Mucosa of stomach (tissue), 1 donor: ENCODE data around the gene LMF1.

Source experiments
- H3K27me3 ChIP-seq: one replicate; pipeline ENCODE4 v1.7.0; 2013; ENCODE audit warnings: mild to moderate bottlenecking, low read length; ENCODE audit not compliant: control insufficient read depth, insufficient read depth
- H3K36me3 ChIP-seq: one replicate; pipeline ENCODE4 v1.7.0; 2013; ENCODE audit warnings: low read length; ENCODE audit not compliant: control insufficient read depth, insufficient read depth
- H3K4me1 ChIP-seq: one replicate; pipeline ENCODE4 v1.7.0; 2013; ENCODE audit warnings: mild to moderate bottlenecking, low read length; ENCODE audit not compliant: control insufficient read depth, insufficient read depth
- H3K4me3 ChIP-seq: one replicate; pipeline ENCODE4 v1.7.0; 2013; ENCODE audit warnings: low read length
- H3K9ac ChIP-seq: one replicate; pipeline ENCODE4 v1.7.0; 2013; ENCODE audit warnings: mild to moderate bottlenecking, low read length, moderate library complexity
- H3K9me3 ChIP-seq: one replicate; pipeline ENCODE4 v1.7.0; 2013; ENCODE audit warnings: mild to moderate bottlenecking, low read length, moderate library complexity; ENCODE audit not compliant: control insufficient read depth
- donor health status: Pancreatic carcinoma.

LMF1 gene

DNA sequence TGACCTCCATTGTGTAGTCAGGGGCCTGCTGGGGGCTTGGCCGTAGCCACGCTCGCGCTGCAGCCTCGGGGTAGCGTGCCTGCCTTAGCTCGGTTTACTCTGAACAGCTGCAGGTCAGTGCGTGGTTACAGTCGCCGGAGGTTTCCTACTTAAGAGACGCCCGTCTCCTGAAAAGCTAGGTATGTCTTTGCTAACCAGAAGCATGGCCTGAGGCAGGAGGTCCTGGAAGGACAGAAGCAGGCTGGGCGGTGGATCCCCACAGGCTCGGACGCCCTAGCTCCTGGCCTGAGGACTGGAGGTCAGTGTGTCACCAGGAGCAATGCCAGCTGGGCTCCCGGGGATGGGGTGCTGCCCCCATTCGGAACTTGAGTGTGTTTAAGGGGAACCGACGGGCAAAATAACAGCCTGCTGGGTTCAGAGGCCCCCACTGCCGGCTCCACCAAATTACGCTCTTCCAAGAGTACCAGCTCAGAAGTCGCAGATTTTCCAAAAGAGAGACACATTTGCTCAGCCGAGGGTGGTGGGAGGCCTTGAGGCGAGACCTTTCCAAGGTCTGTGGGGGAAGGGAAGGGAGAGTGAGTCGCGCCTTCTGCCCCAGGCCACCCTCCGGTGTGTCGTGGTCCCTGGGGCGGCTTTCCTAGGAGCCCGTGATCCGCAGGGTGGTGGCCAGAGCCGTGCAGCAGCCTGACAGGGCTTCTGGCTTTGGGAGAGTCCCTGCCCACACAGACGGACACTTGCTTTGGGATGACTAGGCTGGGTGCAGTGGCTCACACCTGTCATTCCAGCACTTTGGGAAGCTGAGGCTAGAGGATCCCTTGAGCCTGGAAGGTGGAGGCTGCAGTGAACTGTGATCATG is 166.4 kb downstream of the LMF1 start:
- Histone ChIP-seq H3K9ac (no peak overlapping the region), H3K36me3 (no peaks in the 10 kb centered on the region), H3K27me3 (peaks cover 54% of the 10 kb centered on the region), H3K4me3 (no peak overlapping the region), H3K4me1 (peaks cover 10% of the 10 kb centered on the region), H3K9me3 (no peaks in the 10 kb centered on the region)

GRCh38 chr16:803754-804080 is 167.1 kb downstream of the LMF1 start:
- H3K9ac ChIP-seq = no peak overlapping the region
- H3K4me1 ChIP-seq = peaks cover 9% of the 10 kb centered on the region
- H3K27me3 ChIP-seq = peaks cover 61% of the 10 kb centered on the region
- H3K4me3 ChIP-seq = no peak overlapping the region
- H3K9me3 ChIP-seq = no peaks in the 10 kb centered on the region
- H3K36me3 ChIP-seq = no peaks in the 10 kb centered on the region
